A673 (cell line): ENCODE results near the gene UBE2A. TPM values are rescaled to one million over a fixed set of nuclear protein-coding genes. Genes with fewer than 3 reads are reported as not detected.

Source experiments
- BruUV-seq: library from RNA; stranded (reverse); fragments of 400-500 nt; replicated peaks from 2 replicates; lab custom pipeline; 2021; lab: Mats Ljungman, UMichigan
- CTCF ChIA-PET: fragments of 300-600 bp; sonication (Branson Sonifier 250); formaldehyde crosslinking; loops from one replicate; lab custom pipeline; 2022; ENCODE audit warnings: antibody characterized with exemption; lab: Charles Lee
- POLR2A ChIA-PET: fragments of 300-600 bp; sonication (Branson Sonifier 250); formaldehyde crosslinking; loops from one replicate; lab custom pipeline; 2022; ENCODE audit warnings: antibody characterized with exemption; ENCODE audit not compliant: low non-redundant PET; lab: Charles Lee
- DNase-seq: peaks from one replicate; pipeline ENCODE4 v3.0.0-alpha.2; 2015; ENCODE audit warnings: low spot score
- H3K27ac ChIP-seq: fragments of 200-600 bp; sonication (generic); 2 replicates; pipeline ENCODE4 v1.5.1; 2016; ENCODE audit warnings: mixed run types, low read depth, mild to moderate bottlenecking, mixed read lengths, antibody characterized with exemption, low read length; ENCODE audit not compliant: poor library complexity, severe bottlenecking
- H3K27me3 ChIP-seq: fragments of 200-600 bp; sonication (generic); replicated peaks from 2 replicates; pipeline ENCODE4 v1.6.1; 2017; ENCODE audit warnings: mixed run types, low read depth, mild to moderate bottlenecking, mixed read lengths, antibody characterized with exemption, low read length; ENCODE audit not compliant: insufficient read depth, poor library complexity
- H3K36me3 ChIP-seq: fragments of 200-600 bp; sonication (generic); 2 replicates; pipeline ENCODE4 v1.6.1; 2016; ENCODE audit warnings: mixed run types, mild to moderate bottlenecking, mixed read lengths, antibody characterized with exemption, low read length; ENCODE audit not compliant: insufficient read depth, poor library complexity, severe bottlenecking
- H3K4me1 ChIP-seq: fragments of 200-600 bp; sonication (generic); 2 replicates; pipeline ENCODE4 v1.6.1; 2017; ENCODE audit warnings: mixed run types, mild to moderate bottlenecking, mixed read lengths, antibody characterized with exemption, low read length; ENCODE audit not compliant: insufficient read depth, poor library complexity, severe bottlenecking
- H3K4me3 ChIP-seq: fragments of 200-600 bp; sonication (generic); 2 replicates; pipeline ENCODE4 v1.5.1; 2016; ENCODE audit warnings: low read depth, mixed run types, mild to moderate bottlenecking, mixed read lengths, low read length; ENCODE audit not compliant: poor library complexity, severe bottlenecking
- H3K9me3 ChIP-seq: fragments of 200-600 bp; sonication (generic); 2 replicates; pipeline ENCODE4 v1.6.1; 2016; ENCODE audit warnings: mixed run types, low read depth, mild to moderate bottlenecking, mixed read lengths, antibody characterized with exemption, low read length; ENCODE audit not compliant: poor library complexity, severe bottlenecking
- CTCF ChIP-seq: fragments of 300-800, 200-600 bp; sonication (generic); conservative IDR thresholded peaks from 2 replicates; pipeline ENCODE4 v1.5.1; 2017; ENCODE audit warnings: low read depth, mild to moderate bottlenecking, antibody characterized with exemption, low read length, moderate library complexity, mixed read lengths
- EZH2 ChIP-seq: fragments of 200-600 bp; sonication (generic); IDR thresholded peaks from 2 replicates; pipeline ENCODE4 v1.6.1; 2017; ENCODE audit warnings: borderline replicate concordance, low read depth, mild to moderate bottlenecking, mixed read lengths, antibody characterized with exemption, low read length; ENCODE audit not compliant: poor library complexity, severe bottlenecking
- intact Hi-C: fragments of 100-400 bp; cut with micrococcal nuclease; formaldehyde crosslinking; loops from one replicate; pipeline ENCODE4 v1.10.0; 2022; ENCODE audit not compliant: unreplicated experiment
- total RNA-seq: library from RNA; stranded (reverse); gene quantifications from 2 replicates; pipeline ENCODE4 v1.2.3, GENCODE V29; 2021

UBE2A gene
- total RNA-seq, 1 experiment from 2014 or later: 85.3 TPM

- no TSS peak for BruUV-seq
- H3K9me3 ChIP-seq: no peaks in the 10 kb centered on the region
- no peak for DNase-seq
- H3K36me3 ChIP-seq: no peaks in the 10 kb centered on the region
- H3K27me3 ChIP-seq: no peaks in the 10 kb centered on the region
- POLR2A ChIA-PET: no interaction called here
- H3K27ac ChIP-seq: no peak overlapping the region
- no peaks in the 10 kb centered on the region for H3K4me1 ChIP-seq
- TF ChIP-seq EZH2: no peak
- no peak for TF ChIP-seq CTCF
- CTCF ChIA-PET: no interaction called here
- intact Hi-C loops: no loop called here
- no peak overlapping the region for H3K4me3 ChIP-seq
Observed at GRCh38 chrX:119549327-119550016, 24.9 kb upstream of the UBE2A start.

- intact Hi-C loops: no loop called here
- ChIA-PET CTCF (no interaction called here), POLR2A (no interaction called here)
- Histone ChIP-seq H3K27ac (no peak overlapping the region), H3K9me3 (no peaks in the 10 kb centered on the region), H3K4me3 (no peak overlapping the region), H3K4me1 (no peaks in the 10 kb centered on the region), H3K36me3 (no peaks in the 10 kb centered on the region), H3K27me3 (no peaks in the 10 kb centered on the region)
- BruUV-seq: no TSS peak
- TF ChIP-seq CTCF: no peak
- TF ChIP-seq EZH2: no peak
- no peak for DNase-seq
Observed at GRCh38 chrX:119552508-119552907, 21.9 kb upstream of the UBE2A start.

- ChIA-PET CTCF (no interaction called here), POLR2A (interaction anchor here (0.6 kb wide), 1 partner anchor 24 kb away, joined by 3 read pairs; no protein-coding TSS in a partner anchor)
- peak within 1 kb of the TSS; percentile 68 for H3K27ac ChIP-seq
- intact Hi-C loops: no loop called here
- H3K27me3 ChIP-seq: no peaks in the 10 kb centered on the region
- no peaks in the 10 kb centered on the region for H3K36me3 ChIP-seq
- no TSS peak for BruUV-seq
- TF ChIP-seq EZH2: no peak
- no peak for TF ChIP-seq CTCF
- H3K4me1 ChIP-seq: no peaks in the 10 kb centered on the region
- H3K4me3 ChIP-seq: peak within 1 kb of the TSS; percentile 68
- H3K9me3 ChIP-seq: no peaks in the 10 kb centered on the region
- peak; percentile 95 for DNase-seq
Observed at GRCh38 chrX:119565107-119565663, 9.2 kb upstream of the UBE2A start, which contains the start of gene STEEP1. Gene STEEP1, minus strand, starts transcription at chrX:119565409. Its CDS starts 54 bp downstream, at chrX:119565355.
